ENCODE data around the gene CDH13. TPM values are rescaled to one million over a fixed set of nuclear protein-coding genes. Genes with fewer than 3 reads are reported as not detected.

Gene CDH13
- total RNA-seq, 1 donor from 2014 or later, result 161 TPM

DNA sequence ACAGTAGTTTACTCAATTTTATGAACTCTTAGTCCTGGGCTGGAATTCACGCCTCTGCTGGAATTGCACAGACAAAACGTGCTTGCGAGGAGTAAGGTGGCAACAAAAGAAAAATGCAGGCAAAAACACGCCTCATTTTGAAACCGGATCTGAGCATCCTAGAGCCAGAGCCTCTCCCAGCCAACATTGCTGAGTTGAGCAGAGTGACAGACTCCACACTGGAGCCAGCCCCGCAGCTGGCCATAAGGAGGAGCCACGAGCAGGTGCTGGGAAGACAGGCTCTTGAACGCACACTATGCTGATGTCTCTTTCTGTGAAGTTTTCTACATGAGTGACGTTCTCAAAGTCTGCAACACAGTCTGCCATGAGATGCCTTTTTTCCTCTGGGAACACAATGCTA, 1166.4 kb downstream of the CDH13 start:
- H3K27ac ChIP-seq (replicated peaks), result no peak overlapping the region
- H3K9me3 ChIP-seq (replicated peaks), result no peaks in the 10 kb centered on the region
- no peak for DNase-seq
- H3K27me3 ChIP-seq (ENCODE audit: low read depth), result no peaks in the 10 kb centered on the region
- no peaks in the 10 kb centered on the region for H3K36me3 ChIP-seq
- intact Hi-C loops (cut with micrococcal nuclease), result no loop called here
- no peak overlapping the region for H3K4me3 ChIP-seq
- TF ChIP-seq, protein P1, sequence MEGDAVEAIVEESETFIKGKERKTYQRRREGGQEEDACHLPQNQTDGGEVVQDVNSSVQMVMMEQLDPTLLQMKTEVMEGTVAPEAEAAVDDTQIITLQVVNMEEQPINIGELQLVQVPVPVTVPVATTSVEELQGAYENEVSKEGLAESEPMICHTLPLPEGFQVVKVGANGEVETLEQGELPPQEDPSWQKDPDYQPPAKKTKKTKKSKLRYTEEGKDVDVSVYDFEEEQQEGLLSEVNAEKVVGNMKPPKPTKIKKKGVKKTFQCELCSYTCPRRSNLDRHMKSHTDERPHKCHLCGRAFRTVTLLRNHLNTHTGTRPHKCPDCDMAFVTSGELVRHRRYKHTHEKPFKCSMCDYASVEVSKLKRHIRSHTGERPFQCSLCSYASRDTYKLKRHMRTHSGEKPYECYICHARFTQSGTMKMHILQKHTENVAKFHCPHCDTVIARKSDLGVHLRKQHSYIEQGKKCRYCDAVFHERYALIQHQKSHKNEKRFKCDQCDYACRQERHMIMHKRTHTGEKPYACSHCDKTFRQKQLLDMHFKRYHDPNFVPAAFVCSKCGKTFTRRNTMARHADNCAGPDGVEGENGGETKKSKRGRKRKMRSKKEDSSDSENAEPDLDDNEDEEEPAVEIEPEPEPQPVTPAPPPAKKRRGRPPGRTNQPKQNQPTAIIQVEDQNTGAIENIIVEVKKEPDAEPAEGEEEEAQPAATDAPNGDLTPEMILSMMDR (IDR thresholded peaks at IDR 0.05; ENCODE audit: borderline replicate concordance), result no peak
- H3K4me1 ChIP-seq, result no peaks in the 10 kb centered on the region

DNA sequence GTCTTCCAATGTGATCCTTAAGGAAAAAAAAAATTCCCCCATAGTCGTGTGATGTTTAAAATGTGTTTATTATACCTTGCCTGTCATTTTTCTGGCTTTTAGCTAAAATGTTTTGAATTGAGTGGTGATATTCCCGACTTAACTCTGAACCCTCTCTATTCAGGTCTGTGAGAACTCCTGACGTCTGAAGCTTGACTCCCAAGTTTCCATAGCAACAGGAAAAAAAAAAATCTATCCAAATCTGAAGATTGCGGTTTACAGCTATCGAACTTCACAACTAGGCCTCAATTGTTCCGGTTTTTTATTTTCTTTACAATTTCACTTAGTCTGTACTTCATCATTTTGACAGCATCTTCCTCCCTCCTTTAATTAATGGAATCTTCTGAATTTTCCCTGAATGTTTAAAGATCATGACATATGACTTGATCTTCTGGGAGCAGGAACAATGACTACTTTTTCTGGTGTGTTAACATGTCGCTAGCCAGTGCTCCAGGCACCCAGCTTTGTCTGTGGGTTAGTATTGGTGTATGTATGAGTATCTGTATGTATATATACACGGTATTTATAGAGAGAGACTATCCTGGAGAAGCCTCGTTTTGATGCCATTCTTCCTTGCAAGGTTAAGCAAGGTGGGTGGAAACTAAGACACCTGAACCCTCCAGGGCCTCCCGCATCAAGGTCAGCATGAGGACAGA, 1168.2 kb downstream of the CDH13 start:
- intact Hi-C loops (cut with micrococcal nuclease), result no loop called here
- DNase-seq, result no peak
- no peaks in the 10 kb centered on the region for H3K27me3 ChIP-seq (ENCODE audit: low read depth)
- no peak overlapping the region for H3K4me3 ChIP-seq
- no peak overlapping the region for H3K27ac ChIP-seq (replicated peaks)
- H3K36me3 ChIP-seq, result no peaks in the 10 kb centered on the region
- H3K9me3 ChIP-seq (replicated peaks), result no peaks in the 10 kb centered on the region
- H3K4me1 ChIP-seq, result no peaks in the 10 kb centered on the region
- TF ChIP-seq, protein P1 (IDR thresholded peaks at IDR 0.05; ENCODE audit: borderline replicate concordance), result no peak

DNA sequence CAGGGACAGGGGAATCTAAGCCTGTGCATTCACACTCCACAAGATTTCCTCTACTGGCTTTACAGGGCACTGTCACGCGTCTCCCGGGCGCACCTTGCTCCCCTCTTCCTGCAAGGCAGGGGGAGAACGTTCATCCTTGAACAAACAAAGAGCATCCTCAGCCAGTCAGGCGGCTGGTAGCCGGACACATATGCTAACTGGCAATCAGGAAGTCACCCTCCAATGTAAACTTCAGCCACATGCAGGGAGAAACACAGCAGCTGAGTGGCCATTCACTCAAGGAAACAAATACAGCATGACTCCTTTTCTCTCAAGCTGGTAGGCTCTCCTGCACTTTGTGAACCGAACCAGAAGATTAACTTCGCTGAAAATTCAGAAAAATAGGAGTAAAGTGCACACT, 1170.2 kb downstream of the CDH13 start:
- Histone ChIP-seq H3K4me3 (no peak overlapping the region), H3K4me1 (peaks cover 3% of the 10 kb centered on the region), H3K27ac (replicated peaks) (no peak overlapping the region), H3K36me3 (no peaks in the 10 kb centered on the region), H3K9me3 (replicated peaks) (no peaks in the 10 kb centered on the region), H3K27me3 (ENCODE audit: low read depth) (no peaks in the 10 kb centered on the region)
- DNase-seq, result no peak
- intact Hi-C loops (cut with micrococcal nuclease), result no loop called here
- TF ChIP-seq, protein P1 (IDR thresholded peaks at IDR 0.05; ENCODE audit: borderline replicate concordance), result no peak

DNA sequence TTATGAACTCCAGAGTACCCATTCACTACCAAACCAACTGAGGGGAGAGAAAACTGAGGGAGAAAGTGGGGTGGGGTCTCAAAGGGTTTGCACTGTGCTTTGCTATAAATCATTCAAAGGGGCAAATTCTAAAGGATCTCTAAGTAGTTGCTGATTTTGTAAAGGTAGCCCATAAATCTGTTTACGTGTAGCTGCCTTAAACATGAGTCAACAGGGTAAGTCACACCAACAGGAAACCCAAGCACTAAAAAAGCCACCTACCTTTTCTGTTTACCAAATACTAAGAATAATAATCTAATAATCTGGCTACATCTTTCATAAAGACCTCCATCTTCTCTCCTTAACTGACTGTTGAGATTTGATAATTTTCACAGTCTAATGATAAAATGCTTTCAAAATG, 1172.6 kb downstream of the CDH13 start:
- no peaks in the 10 kb centered on the region for H3K9me3 ChIP-seq (replicated peaks)
- H3K4me3 ChIP-seq, result no peak overlapping the region
- intact Hi-C loops (cut with micrococcal nuclease), result no loop called here
- TF ChIP-seq, protein P1 (IDR thresholded peaks at IDR 0.05; ENCODE audit: borderline replicate concordance), result no peak
- no peaks in the 10 kb centered on the region for H3K36me3 ChIP-seq
- DNase-seq, result no peak
- no peak overlapping the region for H3K27ac ChIP-seq (replicated peaks)
- peaks cover 13% of the 10 kb centered on the region for H3K4me1 ChIP-seq
- H3K27me3 ChIP-seq (ENCODE audit: low read depth), result no peaks in the 10 kb centered on the region

DNA sequence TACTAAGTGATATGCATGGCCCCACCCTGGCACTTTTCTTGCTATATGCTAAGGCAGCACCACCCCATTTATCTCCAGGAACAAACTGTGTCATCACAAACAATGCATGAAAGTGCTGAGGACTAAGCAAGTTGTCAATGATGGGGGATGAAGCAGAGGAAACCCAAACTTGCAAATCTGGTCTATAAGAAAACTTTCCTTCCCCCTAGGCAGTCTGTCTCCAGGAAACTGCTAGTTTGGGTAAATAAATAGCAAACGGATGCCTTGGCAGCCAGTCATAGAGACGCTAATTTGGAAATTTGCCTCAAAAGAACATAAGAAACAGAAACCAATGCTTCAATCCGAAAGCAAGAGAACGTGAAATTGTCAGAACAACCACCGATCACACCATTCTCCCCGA, 1175.4 kb downstream of the CDH13 start:
- peaks cover 13% of the 10 kb centered on the region for H3K4me1 ChIP-seq
- H3K36me3 ChIP-seq, result no peaks in the 10 kb centered on the region
- peak overlapping the region; percentile 54 for H3K4me3 ChIP-seq
- intact Hi-C loops (cut with micrococcal nuclease), result no loop called here
- H3K27ac ChIP-seq (replicated peaks), result peak overlapping the region; percentile 51
- TF ChIP-seq, protein P1 (IDR thresholded peaks at IDR 0.05; ENCODE audit: borderline replicate concordance), result no peak
- no peaks in the 10 kb centered on the region for H3K27me3 ChIP-seq (ENCODE audit: low read depth)
- DNase-seq, result no peak
- H3K9me3 ChIP-seq (replicated peaks), result no peaks in the 10 kb centered on the region

Data from left ventricle myocardium inferior (tissue), 1 donor.